Endodermal cell (in vitro differentiated cells): ENCODE measurements around the gene OS9. TPM values are rescaled to one million over a fixed set of nuclear protein-coding genes. Genes with fewer than 3 reads are reported as not detected.

Experiments
- DNase-seq: peaks from one replicate; pipeline ENCODE4 v3.0.0-alpha.2; 2017
- H3K27ac ChIP-seq: 2 replicates; pipeline ENCODE4 v1.5.1; 2013; ENCODE audit warnings: mild to moderate bottlenecking, low read depth, low read length, moderate library complexity
- H3K27me3 ChIP-seq: 2 replicates; pipeline ENCODE4 v1.6.1; 2013; ENCODE audit warnings: mild to moderate bottlenecking, low read length, moderate library complexity; ENCODE audit not compliant: insufficient read depth, control insufficient read depth, poor library complexity, severe bottlenecking
- H3K36me3 ChIP-seq: 2 replicates; pipeline ENCODE4 v1.7.0; 2013; ENCODE audit warnings: mild to moderate bottlenecking, low read length, moderate library complexity; ENCODE audit not compliant: control insufficient read depth, insufficient read depth
- H3K4me1 ChIP-seq: one replicate; pipeline ENCODE4 v1.7.0; 2013; ENCODE audit warnings: low read length; ENCODE audit not compliant: control insufficient read depth, insufficient read depth
- H3K4me3 ChIP-seq: 2 replicates; pipeline ENCODE4 v1.5.1; 2013; ENCODE audit warnings: mild to moderate bottlenecking, low read length, moderate library complexity
- H3K9ac ChIP-seq: 2 replicates; pipeline ENCODE4 v1.6.1; 2013; ENCODE audit warnings: mild to moderate bottlenecking, low read length, moderate library complexity; ENCODE audit not compliant: poor library complexity, severe bottlenecking; ENCODE audit errors: extremely low read depth
- H3K9me3 ChIP-seq: 2 replicates; pipeline ENCODE4 v1.6.1; 2013; ENCODE audit warnings: mild to moderate bottlenecking, low read length, moderate library complexity; ENCODE audit not compliant: control insufficient read depth
- H3K27ac Mint-ChIP-seq: 2 replicates; pipeline ENCODE4 v1.8.0; 2020; ENCODE audit warnings: mixed read lengths
- H3K27me3 Mint-ChIP-seq: 2 replicates; pipeline ENCODE4 v1.8.0; 2021; ENCODE audit warnings: mild to moderate bottlenecking, mixed read lengths; ENCODE audit not compliant: insufficient read depth
- H3K36me3 Mint-ChIP-seq: 2 replicates; pipeline ENCODE4 v1.8.0; 2020; ENCODE audit warnings: low read depth, mixed read lengths
- H3K4me1 Mint-ChIP-seq: 2 replicates; pipeline ENCODE4 v1.8.0; 2020; ENCODE audit warnings: mixed read lengths
- H3K4me3 Mint-ChIP-seq: 2 replicates; pipeline ENCODE4 v1.8.0; 2020; ENCODE audit warnings: mild to moderate bottlenecking, moderate library complexity, mixed read lengths
- H3K9me3 Mint-ChIP-seq: 2 replicates; pipeline ENCODE4 v1.8.0; 2020; ENCODE audit warnings: mild to moderate bottlenecking, mixed read lengths
- WGBS, 2 experiments: methylation state at CpG; one replicate each; pipeline versions ENCODE4 v1.1.5 to v1.1.7; 2013; ENCODE audit warnings: missing lambda C conversion rate in 2 of 2, mixed read lengths in 1 of 2; ENCODE audit not compliant: insufficient coverage in 1 of 2, insufficient read length in 1 of 2; 5-methylcytosine and 5-hydroxymethylcytosine counted together
- total RNA-seq, 2 donors: library from RNA; stranded (reverse); fragmentation: NEBNext Ultra II Directional in 1 of 2; extraction: Animal tissue kit (Norgen Biotek cat#: 25700) in 1 of 2; gene quantifications; 2 replicates in 1 of 2; 3 replicates in 1 of 2; pipeline ENCODE4 v1.2.1, GENCODE V29; 2021
- TF ChIP-seq, protein P1 (sequence below): fragments of 200-600 bp; sonication (generic); conservative IDR thresholded peaks from 2 replicates; pipeline ENCODE4 v1.5.0; 2021; ENCODE audit warnings: antibody characterized with exemption, mild to moderate bottlenecking

Gene OS9
- total RNA-seq, 2 donors from 2014 or later, result 108 to 142 TPM

- H3K4me1 Mint-ChIP-seq, result peaks cover 13% of the 10 kb centered on the region
- Histone ChIP-seq H3K27me3 (peaks cover 64% of the 10 kb centered on the region), H3K9me3 (no peaks in the 10 kb centered on the region), H3K9ac (no peak overlapping the region), H3K36me3 (peaks cover 30% of the 10 kb centered on the region), H3K27ac (no peak overlapping the region), H3K4me1 (peaks cover 6% of the 10 kb centered on the region), H3K4me3 (peak overlapping the region; percentile 75)
- H3K9me3 Mint-ChIP-seq, result no peaks in the 10 kb centered on the region
- TF ChIP-seq, protein P1, sequence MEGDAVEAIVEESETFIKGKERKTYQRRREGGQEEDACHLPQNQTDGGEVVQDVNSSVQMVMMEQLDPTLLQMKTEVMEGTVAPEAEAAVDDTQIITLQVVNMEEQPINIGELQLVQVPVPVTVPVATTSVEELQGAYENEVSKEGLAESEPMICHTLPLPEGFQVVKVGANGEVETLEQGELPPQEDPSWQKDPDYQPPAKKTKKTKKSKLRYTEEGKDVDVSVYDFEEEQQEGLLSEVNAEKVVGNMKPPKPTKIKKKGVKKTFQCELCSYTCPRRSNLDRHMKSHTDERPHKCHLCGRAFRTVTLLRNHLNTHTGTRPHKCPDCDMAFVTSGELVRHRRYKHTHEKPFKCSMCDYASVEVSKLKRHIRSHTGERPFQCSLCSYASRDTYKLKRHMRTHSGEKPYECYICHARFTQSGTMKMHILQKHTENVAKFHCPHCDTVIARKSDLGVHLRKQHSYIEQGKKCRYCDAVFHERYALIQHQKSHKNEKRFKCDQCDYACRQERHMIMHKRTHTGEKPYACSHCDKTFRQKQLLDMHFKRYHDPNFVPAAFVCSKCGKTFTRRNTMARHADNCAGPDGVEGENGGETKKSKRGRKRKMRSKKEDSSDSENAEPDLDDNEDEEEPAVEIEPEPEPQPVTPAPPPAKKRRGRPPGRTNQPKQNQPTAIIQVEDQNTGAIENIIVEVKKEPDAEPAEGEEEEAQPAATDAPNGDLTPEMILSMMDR, result no peak
- H3K4me3 Mint-ChIP-seq, result peak overlapping the region; percentile 49
- peaks cover 66% of the 10 kb centered on the region for H3K27me3 Mint-ChIP-seq
- DNase-seq, result peak; percentile 74
- no peak overlapping the region for H3K27ac Mint-ChIP-seq
- H3K36me3 Mint-ChIP-seq, result peaks cover 23% of the 10 kb centered on the region
- 6 to 11% methylated on average over 18 to 40 of the region's 40 CpGs for WGBS, 2 experiments
Measured at GRCh38 chr12:57765698-57766463, 71.9 kb downstream of the OS9 start.

DNA sequence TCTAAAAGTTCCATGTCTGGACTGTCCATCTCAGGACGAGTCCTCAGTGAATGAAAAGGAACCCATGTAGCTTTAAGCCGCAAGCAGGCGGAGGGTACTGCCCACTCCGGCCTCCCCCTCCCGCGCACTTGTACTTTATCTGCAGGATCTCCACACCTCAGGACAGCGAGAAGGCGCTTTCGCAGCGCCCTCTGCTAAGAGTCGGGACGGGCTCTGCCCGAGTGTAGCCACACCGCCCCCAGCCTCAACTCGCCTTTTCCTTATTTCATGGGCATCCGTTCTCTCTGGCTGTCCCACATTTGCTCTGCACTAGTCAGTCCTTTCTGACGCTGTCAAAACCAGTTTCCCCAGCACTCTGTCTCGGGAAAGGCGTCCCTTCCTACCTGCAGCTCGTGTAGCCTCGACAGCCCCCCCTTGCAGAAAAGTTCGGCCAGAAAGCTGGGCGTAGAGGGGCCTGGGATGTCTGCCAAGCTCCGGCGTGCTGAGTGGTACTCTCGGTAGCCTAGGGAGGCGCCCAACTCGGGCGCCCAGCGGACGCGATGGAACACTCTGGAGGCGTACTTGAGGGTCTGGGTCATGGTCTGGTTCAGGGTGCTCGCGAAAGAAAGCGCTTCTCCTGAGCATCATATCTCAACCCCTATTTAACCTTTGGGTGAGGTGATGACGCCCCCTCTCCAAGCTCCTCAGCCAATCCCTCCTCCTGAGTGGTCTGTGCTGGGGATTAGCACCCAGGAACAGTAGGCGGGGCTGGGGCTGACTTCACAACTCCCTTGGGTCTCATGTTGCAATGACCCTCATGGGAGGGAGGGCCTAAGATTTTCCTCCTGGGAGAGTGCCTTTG lies 72.8 kb downstream of the OS9 start, which contains the start of gene CYP27B1:
CYP27B1 (minus strand) TSS at position 615 of the 841 bp plus-strand sequence; CDS start at position 578, 37 bp downstream.
- Mint-ChIP-seq H3K4me1 (peaks cover 17% of the 10 kb centered on the region), H3K27ac (peak within 1 kb of the TSS; percentile 8), H3K4me3 (peak within 1 kb of the TSS; percentile 49), H3K36me3 (peaks cover 23% of the 10 kb centered on the region), H3K27me3 (peaks cover 58% of the 10 kb centered on the region), H3K9me3 (no peaks in the 10 kb centered on the region)
- Histone ChIP-seq H3K4me1 (peaks cover 6% of the 10 kb centered on the region), H3K4me3 (peak within 1 kb of the TSS; percentile 75), H3K9me3 (no peaks in the 10 kb centered on the region), H3K27ac (no peak within 1 kb of the TSS), H3K27me3 (peaks cover 56% of the 10 kb centered on the region), H3K36me3 (peaks cover 31% of the 10 kb centered on the region), H3K9ac (no peak within 1 kb of the TSS)
- TF ChIP-seq, protein P1, result no peak
- 3 to 8% methylated on average over 20 to 38 of the region's 38 CpGs for WGBS, 2 experiments
- peak; percentile 94 for DNase-seq

GRCh38 chr12:57767305-57767698 lies 73.4 kb downstream of the OS9 start:
- peaks cover 50% of the 10 kb centered on the region for H3K27me3 ChIP-seq
- no peak for DNase-seq
- no peak overlapping the region for H3K9ac ChIP-seq
- Mint-ChIP-seq H3K9me3 (no peaks in the 10 kb centered on the region), H3K27me3 (peaks cover 53% of the 10 kb centered on the region), H3K4me3 (peak overlapping the region; percentile 49), H3K27ac (no peak overlapping the region), H3K4me1 (peaks cover 17% of the 10 kb centered on the region), H3K36me3 (peaks cover 23% of the 10 kb centered on the region)
- H3K9me3 ChIP-seq, result no peaks in the 10 kb centered on the region
- peaks cover 31% of the 10 kb centered on the region for H3K36me3 ChIP-seq
- peaks cover 6% of the 10 kb centered on the region for H3K4me1 ChIP-seq
- no peak overlapping the region for H3K27ac ChIP-seq
- TF ChIP-seq, protein P1, result no peak
- H3K4me3 ChIP-seq, result peak overlapping the region; percentile 75
